K562 (cell line): ENCODE data around the gene POMGNT1. TPM values are rescaled to one million over a fixed set of nuclear protein-coding genes. Genes with fewer than 3 reads are reported as not detected.

Experiments
- CEBPB ChIP-seq: fragments of 450-650 bp; IDR thresholded peaks from 2 replicates; pipeline ENCODE4 v1.6.1; 2016; ENCODE audit warnings: missing genetic modification characterization, missing compliant biosample characterization
- ELF1 ChIP-seq: fragments of 200-800 bp; sonication (Bioruptor generic); IDR thresholded peaks from 2 replicates; pipeline ENCODE4 v1.6.1; 2016; ENCODE audit warnings: missing genetic modification characterization, missing compliant biosample characterization
- ETV6 ChIP-seq, 3 experiments: fragments of 150-350 bp in 1 of 3; sonication (generic) in 1 of 3; formaldehyde crosslinking in 1 of 3; IDR thresholded peaks; 2 replicates each; pipeline versions ENCODE4 v1.6.1 to v1.8.0; 2014 to 2022; ENCODE audit warnings: borderline replicate concordance in 2 of 3, low read depth in 2 of 3, antibody characterized with exemption in 1 of 3, low read length in 1 of 3, mild to moderate bottlenecking in 1 of 3, missing genetic modification reagents in 1 of 3
- HDAC1 ChIP-seq, 2 experiments: fragments of 450-650 bp; IDR thresholded peaks; 2 replicates each; pipeline ENCODE4 v1.6.1; 2016 to 2017; ENCODE audit warnings: inconsistent platforms in 1 of 2, mild to moderate bottlenecking in 1 of 2, moderate library complexity in 1 of 2
- KDM5B ChIP-seq: fragments of 200-600 bp; sonication (generic); IDR thresholded peaks from 2 replicates; pipeline ENCODE4 v1.6.1; 2012; ENCODE audit warnings: low read depth, mild to moderate bottlenecking, moderate library complexity, low read length, control low read depth, inconsistent platforms; ENCODE audit not compliant: insufficient replicate concordance
- MAFF ChIP-seq: IDR thresholded peaks from 2 replicates; pipeline ENCODE4 v1.6.1; 2012; ENCODE audit warnings: low read length, improper control_type of control experiment
- MCM5 ChIP-seq: fragments of 450-650 bp; IDR thresholded peaks from 2 replicates; pipeline ENCODE4 v1.6.1; 2016; ENCODE audit warnings: low read depth
- PML ChIP-seq: IDR thresholded peaks from 2 replicates; pipeline ENCODE4 v1.6.1; 2012; ENCODE audit warnings: low read length, inconsistent platforms
- POLR2AphosphoS5 ChIP-seq: IDR thresholded peaks from 2 replicates; pipeline ENCODE4 v1.6.1; 2011; ENCODE audit warnings: mild to moderate bottlenecking, low read depth, low read length, moderate library complexity; ENCODE audit not compliant: control insufficient read depth, insufficient read depth
- POLR3A ChIP-seq: IDR thresholded peaks from 2 replicates; pipeline ENCODE4 v1.6.1; 2011; ENCODE audit warnings: borderline replicate concordance, mild to moderate bottlenecking, moderate library complexity; ENCODE audit not compliant: insufficient read length, insufficient read depth; ENCODE audit errors: extremely low read depth
- POLR3G ChIP-seq: IDR thresholded peaks from 2 replicates; pipeline ENCODE4 v1.6.1; 2011; ENCODE audit not compliant: insufficient read length, insufficient replicate concordance; ENCODE audit errors: extremely low read depth
- RCOR1 ChIP-seq, 2 experiments: IDR thresholded peaks; 2 replicates each; pipeline ENCODE4 v1.6.1; 2012; ENCODE audit warnings: low read depth in 2 of 2, low read length in 2 of 2, borderline replicate concordance in 1 of 2, improper control_type of control experiment in 1 of 2
- SRF ChIP-seq, 2 experiments: fragments of 250-450, 450-650 bp in 1 of 2; sonication (Bioruptor Pico) in 1 of 2; sonication (generic) in 1 of 2; formaldehyde crosslinking; IDR thresholded peaks; 2 replicates each; pipeline versions ENCODE4 v1.5.0 to v1.5.1; 2020 to 2022; ENCODE audit warnings: mild to moderate bottlenecking in 1 of 2, missing genetic modification reagents in 1 of 2
- ZNF124 ChIP-seq: sonication (generic); formaldehyde crosslinking; IDR thresholded peaks from 2 replicates; pipeline ENCODE4 v1.8.1; 2022; ENCODE audit warnings: missing genetic modification reagents
- ZNF583 ChIP-seq: fragments of 250-450 bp; sonication (Bioruptor Pico); IDR thresholded peaks from 2 replicates; pipeline ENCODE4 v1.4.0; 2020
- polyA plus RNA-seq, 8 experiments: library from polyadenylated mRNA; depleted of rRNA in 4 of 8; stranded (reverse) in 5 of 8; unstranded in 3 of 8; fragments of >200 nt; fragmentation: Nextera tagmentation in 2 of 8; fragmentation: Illumina TruSeq in 1 of 8; extraction: Ambion mirVana in 2 of 8; extraction: Trizol in 1 of 8; gene quantifications; 2 replicates each; pipeline versions ENCODE4 v1.2.1 to v1.2.3, GENCODE V29; 2011 to 2014; ENCODE audit warnings: inconsistent platforms in 1 of 8, missing spikeins in 1 of 8
- total RNA-seq, 7 experiments: library from RNA; depleted of rRNA in 6 of 7; stranded (reverse); fragments of >200 nt in 6 of 7; fragmentation: Illumina TruSeq in 2 of 7; extraction: Trizol in 2 of 7; gene quantifications; 2 replicates each; pipeline versions ENCODE4 v1.2.1 to v1.2.3, GENCODE V29; 2011 to 2021; ENCODE audit warnings: low replicate concordance in 1 of 7
- TF ChIP-seq, protein P1 (sequence below): fragments of 250-450 bp; sonication (Bioruptor Pico); IDR thresholded peaks from 2 replicates; pipeline ENCODE4 v1.5.0; 2021
- TF ChIP-seq, protein P2 (sequence below): fragments of 250-450 bp; sonication (Bioruptor Pico); IDR thresholded peaks from 2 replicates; pipeline ENCODE4 v1.4.0; 2020; ENCODE audit warnings: mild to moderate bottlenecking, moderate library complexity
- TF ChIP-seq, protein P3 (sequence below), 2 experiments: fragments of 450-650 bp in 1 of 2; IDR thresholded peaks; 2 replicates each; pipeline ENCODE4 v1.6.1; 2011 to 2017; ENCODE audit warnings: low read depth in 2 of 2, antibody characterized with exemption in 1 of 2, borderline replicate concordance in 1 of 2, low read length in 1 of 2, mild to moderate bottlenecking in 1 of 2, mixed read lengths in 1 of 2; ENCODE audit not compliant: control insufficient read depth in 1 of 2
- TF ChIP-seq, protein P4 (sequence below): fragments of 450-650 bp; formaldehyde crosslinking; IDR thresholded peaks from 2 replicates; pipeline ENCODE4 v1.4.0; 2022; ENCODE audit warnings: missing genetic modification characterization

The POMGNT1 gene
- total and polyA plus RNA-seq, 9 of the 15 experiments (the other 6 are each of a cell fraction or from before 2014, with no cell fraction given), result 14.1 to 58.9 (median 37.8) TPM

DNA sequence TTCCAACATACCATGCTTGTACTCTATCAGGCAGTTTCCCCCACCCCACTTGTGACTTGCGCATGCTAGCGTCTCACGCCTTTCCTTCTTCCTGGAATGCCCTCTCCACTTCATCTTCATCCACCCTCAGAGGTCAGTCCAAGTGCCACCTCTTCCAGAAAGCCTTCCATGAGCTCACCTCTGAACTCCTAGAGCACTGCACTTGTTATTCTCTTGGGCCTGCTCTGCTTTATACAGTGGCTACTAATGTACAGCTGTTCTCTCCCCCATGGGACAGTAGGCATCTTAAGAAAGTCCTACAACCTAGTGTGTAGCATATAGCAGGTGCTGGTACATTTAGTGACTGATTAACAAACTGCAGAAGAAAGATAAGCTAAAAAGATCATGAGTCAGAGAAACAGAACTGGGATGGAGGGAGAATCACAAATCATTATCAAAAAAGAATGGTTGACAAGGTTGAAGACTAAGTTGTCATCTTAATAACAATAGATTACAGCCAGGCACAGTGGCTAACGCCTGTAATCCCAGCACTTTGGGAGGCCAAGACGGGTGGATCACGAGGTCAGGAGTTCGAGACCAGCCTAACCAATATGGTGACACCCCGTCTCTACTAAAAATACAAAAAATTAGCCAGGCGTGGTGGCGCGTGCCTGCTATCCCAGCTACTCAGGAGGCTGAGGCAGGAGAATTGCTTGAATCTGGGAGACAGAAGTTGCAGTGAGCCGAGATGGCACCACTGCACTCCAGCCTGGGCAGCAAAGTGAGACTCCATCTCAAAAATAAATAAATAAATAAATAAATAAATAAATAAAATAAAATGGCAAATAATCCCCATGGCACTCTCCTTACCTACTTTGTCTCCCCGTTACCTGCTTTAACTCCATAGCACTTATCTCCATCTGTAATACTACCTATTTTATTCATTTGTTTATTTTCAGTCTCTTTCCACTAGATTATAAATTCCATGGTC lies 39.6 kb downstream of the POMGNT1 start (continued):
- TF ChIP-seq, protein P1, sequence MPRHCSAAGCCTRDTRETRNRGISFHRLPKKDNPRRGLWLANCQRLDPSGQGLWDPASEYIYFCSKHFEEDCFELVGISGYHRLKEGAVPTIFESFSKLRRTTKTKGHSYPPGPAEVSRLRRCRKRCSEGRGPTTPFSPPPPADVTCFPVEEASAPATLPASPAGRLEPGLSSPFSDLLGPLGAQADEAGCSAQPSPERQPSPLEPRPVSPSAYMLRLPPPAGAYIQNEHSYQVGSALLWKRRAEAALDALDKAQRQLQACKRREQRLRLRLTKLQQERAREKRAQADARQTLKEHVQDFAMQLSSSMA (CRISPR knock-in tag), result no peak
- TF ChIP-seq PML, result peak; percentile 99
- TF ChIP-seq ZNF124, result no peak
- peak; percentile 73 for TF ChIP-seq MAFF
- peak; percentile 98 for TF ChIP-seq POLR2AphosphoS5
- peak; percentile 89 to 99 for TF ChIP-seq HDAC1 (IDR thresholded peaks at IDR 0.05)
- TF ChIP-seq POLR3A, result peak; percentile 67
- TF ChIP-seq POLR3G, result no peak
- no peak for TF ChIP-seq KDM5B
- TF ChIP-seq CEBPB (tag), result no peak; the same call in 1 of the 2 replicates
- TF ChIP-seq SRF (CRISPR knock-in tag; IDR thresholded peaks at IDR 0.05), result no peak
- no peak for TF ChIP-seq ELF1 (tag)
- no peak for TF ChIP-seq ETV6 (IDR thresholded peaks at IDR 0.05; ENCODE audit: borderline replicate concordance in 1 of 2, low read depth in 2 of 2, low read length in 1 of 2)
- no peak for TF ChIP-seq ETV6 (CRISPR knock-in tag; IDR thresholded peaks at IDR 0.05; ENCODE audit: borderline replicate concordance)
- TF ChIP-seq RCOR1 (IDR thresholded peaks at IDR 0.05; ENCODE audit: borderline replicate concordance in 1 of 2, low read depth in 2 of 2, low read length in 2 of 2), result peak; percentile 88 to 97
- TF ChIP-seq, protein P2, sequence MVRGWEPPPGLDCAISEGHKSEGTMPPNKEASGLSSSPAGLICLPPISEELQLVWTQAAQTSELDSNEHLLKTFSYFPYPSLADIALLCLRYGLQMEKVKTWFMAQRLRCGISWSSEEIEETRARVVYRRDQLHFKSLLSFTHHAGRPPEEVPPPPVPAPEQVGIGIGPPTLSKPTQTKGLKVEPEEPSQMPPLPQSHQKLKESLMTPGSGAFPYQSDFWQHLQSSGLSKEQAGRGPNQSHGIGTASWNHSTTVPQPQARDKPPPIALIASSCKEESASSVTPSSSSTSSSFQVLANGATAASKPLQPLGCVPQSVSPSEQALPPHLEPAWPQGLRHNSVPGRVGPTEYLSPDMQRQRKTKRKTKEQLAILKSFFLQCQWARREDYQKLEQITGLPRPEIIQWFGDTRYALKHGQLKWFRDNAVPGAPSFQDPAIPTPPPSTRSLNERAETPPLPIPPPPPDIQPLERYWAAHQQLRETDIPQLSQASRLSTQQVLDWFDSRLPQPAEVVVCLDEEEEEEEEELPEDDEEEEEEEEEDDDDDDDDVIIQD, result 0 out of 2 replicates have a peak, but pooled peaks have one; percentile 76
- TF ChIP-seq, protein P3, sequence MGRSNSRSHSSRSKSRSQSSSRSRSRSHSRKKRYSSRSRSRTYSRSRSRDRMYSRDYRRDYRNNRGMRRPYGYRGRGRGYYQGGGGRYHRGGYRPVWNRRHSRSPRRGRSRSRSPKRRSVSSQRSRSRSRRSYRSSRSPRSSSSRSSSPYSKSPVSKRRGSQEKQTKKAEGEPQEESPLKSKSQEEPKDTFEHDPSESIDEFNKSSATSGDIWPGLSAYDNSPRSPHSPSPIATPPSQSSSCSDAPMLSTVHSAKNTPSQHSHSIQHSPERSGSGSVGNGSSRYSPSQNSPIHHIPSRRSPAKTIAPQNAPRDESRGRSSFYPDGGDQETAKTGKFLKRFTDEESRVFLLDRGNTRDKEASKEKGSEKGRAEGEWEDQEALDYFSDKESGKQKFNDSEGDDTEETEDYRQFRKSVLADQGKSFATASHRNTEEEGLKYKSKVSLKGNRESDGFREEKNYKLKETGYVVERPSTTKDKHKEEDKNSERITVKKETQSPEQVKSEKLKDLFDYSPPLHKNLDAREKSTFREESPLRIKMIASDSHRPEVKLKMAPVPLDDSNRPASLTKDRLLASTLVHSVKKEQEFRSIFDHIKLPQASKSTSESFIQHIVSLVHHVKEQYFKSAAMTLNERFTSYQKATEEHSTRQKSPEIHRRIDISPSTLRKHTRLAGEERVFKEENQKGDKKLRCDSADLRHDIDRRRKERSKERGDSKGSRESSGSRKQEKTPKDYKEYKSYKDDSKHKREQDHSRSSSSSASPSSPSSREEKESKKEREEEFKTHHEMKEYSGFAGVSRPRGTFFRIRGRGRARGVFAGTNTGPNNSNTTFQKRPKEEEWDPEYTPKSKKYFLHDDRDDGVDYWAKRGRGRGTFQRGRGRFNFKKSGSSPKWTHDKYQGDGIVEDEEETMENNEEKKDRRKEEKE (IDR thresholded peaks at IDR 0.05; ENCODE audit: borderline replicate concordance in 1 of 2, control insufficient read depth in 1 of 2, low read depth in 2 of 2, low read length in 1 of 2), result no peak
- no peak for TF ChIP-seq MCM5
- TF ChIP-seq, protein P4, sequence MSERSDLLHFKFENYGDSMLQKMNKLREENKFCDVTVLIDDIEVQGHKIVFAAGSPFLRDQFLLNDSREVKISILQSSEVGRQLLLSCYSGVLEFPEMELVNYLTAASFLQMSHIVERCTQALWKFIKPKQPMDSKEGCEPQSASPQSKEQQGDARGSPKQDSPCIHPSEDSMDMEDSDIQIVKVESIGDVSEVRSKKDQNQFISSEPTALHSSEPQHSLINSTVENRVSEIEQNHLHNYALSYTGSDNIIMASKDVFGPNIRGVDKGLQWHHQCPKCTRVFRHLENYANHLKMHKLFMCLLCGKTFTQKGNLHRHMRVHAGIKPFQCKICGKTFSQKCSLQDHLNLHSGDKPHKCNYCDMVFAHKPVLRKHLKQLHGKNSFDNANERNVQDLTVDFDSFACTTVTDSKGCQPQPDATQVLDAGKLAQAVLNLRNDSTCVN (CRISPR knock-in tag), result no peak
- 0 out of 2 replicates have a peak, but pooled peaks have one; percentile 8 for TF ChIP-seq ZNF583 (CRISPR knock-in tag)
